Skin epidermis (tissue), 12 donors: ENCODE results near the gene ZCCHC7.
"Not testable (repeated sequence)": the region's sequence is repeated elsewhere in the genome, so short reads cannot be mapped to it uniquely, and the experiment has no call there.

Source experiments
- H3K27ac ChIP-seq, 21 experiments: fragments of 200-600 bp; sonication (generic) in 11 of 21; one replicate each; pipeline ENCODE4 v1.5.0; 2020; ENCODE audit warnings: mild to moderate bottlenecking in 3 of 21, inconsistent platforms in 2 of 21, moderate library complexity in 2 of 21
- H3K4me3 ChIP-seq, 7 experiments: fragments of 200-600 bp; sonication (generic) in 2 of 7; one replicate each; pipeline ENCODE4 v1.5.0; 2020; ENCODE audit warnings: inconsistent platforms in 2 of 7, mild to moderate bottlenecking in 2 of 7, moderate library complexity in 1 of 7

Gene ZCCHC7

GRCh38 chr9:37164335-37164734 is 44.0 kb downstream of the ZCCHC7 start:
- H3K4me3 ChIP-seq, H3K27ac ChIP-seq: not testable (repeated sequence)

- H3K4me3 ChIP-seq: no peak overlapping the region
- no peak overlapping the region for H3K27ac ChIP-seq
Observed at GRCh38 chr9:37165644-37166043, 45.3 kb downstream of the ZCCHC7 start.

- no peak overlapping the region for H3K4me3 ChIP-seq
- no peak overlapping the region for H3K27ac ChIP-seq
Observed at GRCh38 chr9:37167456-37168047, 47.2 kb downstream of the ZCCHC7 start.

- H3K4me3 ChIP-seq: no peak overlapping the region
- no peak overlapping the region for H3K27ac ChIP-seq
Observed at GRCh38 chr9:37172557-37172956, 52.2 kb downstream of the ZCCHC7 start.

GRCh38 chr9:37174247-37174646 is 53.9 kb downstream of the ZCCHC7 start:
- Histone ChIP-seq H3K4me3 (no peak overlapping the region), H3K27ac (no peak overlapping the region)

- H3K27ac ChIP-seq: no peak overlapping the region
- H3K4me3 ChIP-seq: no peak overlapping the region
Observed at GRCh38 chr9:37178742-37179141, 58.4 kb downstream of the ZCCHC7 start.

GRCh38 chr9:37179576-37179975 is 59.2 kb downstream of the ZCCHC7 start:
- H3K4me3 ChIP-seq: no peak overlapping the region

GRCh38 chr9:37180138-37180537 is 59.8 kb downstream of the ZCCHC7 start:
- no peak overlapping the region for H3K4me3 ChIP-seq
- no peak overlapping the region for H3K27ac ChIP-seq

More at GRCh38 chr9:37179576-37179975, 59.2 kb downstream of the ZCCHC7 start:
- no peak overlapping the region for H3K27ac ChIP-seq

- no peak overlapping the region for H3K4me3 ChIP-seq
- H3K27ac ChIP-seq: no peak overlapping the region
Observed at GRCh38 chr9:37182718-37183117, 62.3 kb downstream of the ZCCHC7 start.

GRCh38 chr9:37184905-37185867 is 64.8 kb downstream of the ZCCHC7 start:
- Histone ChIP-seq H3K27ac (no peak overlapping the region), H3K4me3 (no peak overlapping the region)

GRCh38 chr9:37187292-37187691 is 66.9 kb downstream of the ZCCHC7 start:
- H3K27ac ChIP-seq: no peak overlapping the region

GRCh38 chr9:37187713-37188439 is 67.5 kb downstream of the ZCCHC7 start:
- Histone ChIP-seq H3K27ac (no peak overlapping the region), H3K4me3 (no peak overlapping the region)

More at GRCh38 chr9:37187292-37187691, 66.9 kb downstream of the ZCCHC7 start:
- H3K4me3 ChIP-seq: no peak overlapping the region

- H3K27ac ChIP-seq, H3K4me3 ChIP-seq: not testable (repeated sequence)
Observed at GRCh38 chr9:37190739-37191138, 70.4 kb downstream of the ZCCHC7 start.

GRCh38 chr9:37191403-37192089 is 71.2 kb downstream of the ZCCHC7 start:
- Histone ChIP-seq H3K27ac (no peak overlapping the region), H3K4me3 (no peak overlapping the region)

- H3K27ac ChIP-seq: no peak overlapping the region
Observed at GRCh38 chr9:37192803-37193202, 72.4 kb downstream of the ZCCHC7 start.

GRCh38 chr9:37197158-37198038 is 77.0 kb downstream of the ZCCHC7 start:
- no peak overlapping the region for H3K4me3 ChIP-seq
- no peak overlapping the region for H3K27ac ChIP-seq

More at GRCh38 chr9:37192803-37193202, 72.4 kb downstream of the ZCCHC7 start:
- no peak overlapping the region for H3K4me3 ChIP-seq

GRCh38 chr9:37198039-37198729 is 77.8 kb downstream of the ZCCHC7 start:
- no peak overlapping the region for H3K27ac ChIP-seq
- no peak overlapping the region for H3K4me3 ChIP-seq

- Histone ChIP-seq H3K4me3 (no peak overlapping the region), H3K27ac (no peak overlapping the region)
Observed at GRCh38 chr9:37198831-37199230, 78.5 kb downstream of the ZCCHC7 start.
